Measurements from ENCODE around the gene NUAK2.
"Not testable (repeated sequence)": the region's sequence is repeated elsewhere in the genome, so short reads cannot be mapped to it uniquely, and the experiment has no call there.

Gene NUAK2

DNA sequence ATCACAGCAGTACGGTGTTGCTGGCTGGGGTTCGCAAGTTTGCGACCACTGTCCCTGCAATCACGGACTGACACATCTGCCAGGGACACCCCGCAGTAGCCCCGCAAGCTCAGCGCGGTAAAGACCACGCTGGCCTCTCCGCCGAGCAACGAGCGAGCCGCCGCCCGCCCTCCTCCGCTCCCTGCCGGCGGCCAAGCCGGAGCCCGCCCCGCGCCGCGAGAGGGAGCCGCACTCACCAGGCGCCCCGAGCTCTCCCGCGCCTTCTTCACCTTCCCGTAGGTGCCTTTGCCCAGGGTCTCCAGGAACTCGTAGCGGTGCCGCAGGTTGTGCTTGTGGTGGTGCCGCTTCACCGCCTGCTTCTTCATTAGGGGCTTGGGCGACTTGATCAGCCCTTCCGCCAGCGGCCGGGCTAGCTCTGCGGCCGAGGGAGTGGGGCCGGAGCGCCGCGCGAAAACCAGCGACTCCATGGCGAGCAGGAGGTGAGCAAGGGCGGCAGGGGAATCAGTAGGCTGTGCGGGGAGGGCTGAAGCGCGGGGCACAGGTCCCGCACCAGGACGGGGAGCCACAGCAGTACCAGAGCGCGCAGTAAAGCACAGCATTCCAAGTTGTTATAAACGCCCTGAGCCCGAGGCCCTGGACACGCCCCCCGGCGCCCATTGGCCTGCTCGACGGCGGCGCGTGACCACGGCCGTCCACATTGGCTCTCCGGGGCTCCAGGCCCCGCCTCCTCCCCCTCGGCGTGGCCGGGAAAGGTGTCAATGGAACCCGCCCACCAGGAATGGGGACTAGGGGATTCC lies at the start of gene NUAK2:
NUAK2 (minus strand) TSS at position 584 of the 797 bp plus-strand sequence; CDS start at position 467, 117 bp downstream.
- DNase-seq (ENCODE audit: low read depth) = no peak

DNA sequence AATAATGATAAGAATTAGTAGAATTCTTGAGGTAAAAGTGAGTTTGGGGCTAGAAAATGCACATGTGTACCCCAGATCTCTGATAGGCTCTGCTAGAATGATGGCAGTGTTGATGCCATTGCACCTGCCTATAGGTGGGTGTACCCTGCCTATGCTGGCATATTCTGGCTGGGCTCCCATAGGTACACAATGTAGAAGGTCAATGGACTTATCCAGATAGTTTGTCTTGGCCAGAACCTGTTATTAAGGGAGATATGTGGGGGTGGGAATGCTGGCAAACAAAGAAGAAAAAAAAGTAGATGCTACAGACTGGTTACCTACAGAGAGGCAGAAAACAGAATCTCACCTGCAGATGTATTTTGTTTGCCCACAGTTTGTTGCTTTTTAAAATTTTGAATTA lies 49.2 kb upstream of the NUAK2 start:
- no peak for DNase-seq (ENCODE audit: low read depth)

DNA sequence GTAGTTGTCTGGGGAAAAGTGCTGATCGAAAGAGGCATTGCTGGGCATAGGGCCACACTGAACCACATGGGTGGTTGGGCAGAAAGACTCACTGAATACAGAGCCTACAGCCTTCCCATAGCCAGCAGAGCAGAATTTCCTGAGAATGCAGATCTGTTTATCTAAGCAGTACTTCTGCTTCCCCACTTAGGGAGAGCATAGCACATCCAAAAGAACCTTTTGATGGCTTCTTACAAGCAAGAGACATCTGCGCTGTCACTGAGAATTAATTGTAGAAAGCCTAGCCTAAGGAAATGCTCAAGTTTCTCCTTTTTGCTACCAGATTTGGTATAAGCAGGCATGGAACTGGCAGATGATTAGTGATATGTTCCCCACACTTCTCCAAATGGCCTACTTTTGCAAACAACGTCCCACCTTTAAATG lies 48.2 kb upstream of the NUAK2 start:
- DNase-seq (ENCODE audit: low read depth) = no peak

DNA sequence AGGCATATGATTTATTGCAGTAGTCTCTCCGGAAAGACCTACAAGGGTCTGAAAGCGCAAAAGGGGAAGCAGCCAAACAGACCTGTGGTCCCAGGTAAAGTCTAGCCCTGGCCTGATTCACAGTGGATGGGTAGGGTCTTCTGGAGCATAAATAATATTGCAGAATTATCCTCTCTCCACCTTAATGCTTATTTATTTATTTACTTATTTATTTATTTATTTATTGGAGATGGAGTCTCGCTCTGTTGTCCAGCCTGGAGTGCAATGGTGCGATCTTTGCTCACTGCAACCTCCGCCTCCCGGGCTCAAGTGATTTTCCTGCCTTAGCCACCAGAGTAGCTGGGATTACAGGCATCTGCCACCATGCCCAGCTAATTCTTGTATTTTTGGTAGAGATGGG lies 46.9 kb upstream of the NUAK2 start:
- DNase-seq (ENCODE audit: low read depth) = no peak

DNA sequence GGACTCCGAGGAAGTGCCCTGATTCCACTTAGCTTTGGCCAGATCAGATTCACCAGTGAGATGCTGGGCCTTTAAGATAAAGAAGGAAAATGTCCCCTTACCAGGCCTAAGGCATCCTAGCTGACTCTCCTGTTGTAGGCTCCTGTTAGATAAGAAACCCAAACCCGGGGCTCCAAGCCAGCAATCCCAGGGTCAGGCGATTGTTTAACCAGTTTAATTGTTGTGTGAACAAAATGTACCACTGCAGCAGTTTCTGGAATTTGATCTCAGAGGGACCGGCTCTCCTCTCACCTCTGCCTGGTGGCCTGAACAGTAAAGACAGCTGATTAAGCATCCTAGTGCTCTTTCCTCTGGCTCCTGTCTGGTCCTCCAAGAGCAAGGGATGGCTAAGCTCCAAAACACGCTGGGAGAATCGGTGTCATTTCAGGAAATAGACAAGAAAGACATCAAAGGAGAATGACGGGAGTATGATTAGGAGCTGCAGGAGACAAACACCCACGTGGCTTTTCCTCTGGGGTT lies 44.5 kb upstream of the NUAK2 start:
- DNase-seq (ENCODE audit: low read depth) = no peak

DNA sequence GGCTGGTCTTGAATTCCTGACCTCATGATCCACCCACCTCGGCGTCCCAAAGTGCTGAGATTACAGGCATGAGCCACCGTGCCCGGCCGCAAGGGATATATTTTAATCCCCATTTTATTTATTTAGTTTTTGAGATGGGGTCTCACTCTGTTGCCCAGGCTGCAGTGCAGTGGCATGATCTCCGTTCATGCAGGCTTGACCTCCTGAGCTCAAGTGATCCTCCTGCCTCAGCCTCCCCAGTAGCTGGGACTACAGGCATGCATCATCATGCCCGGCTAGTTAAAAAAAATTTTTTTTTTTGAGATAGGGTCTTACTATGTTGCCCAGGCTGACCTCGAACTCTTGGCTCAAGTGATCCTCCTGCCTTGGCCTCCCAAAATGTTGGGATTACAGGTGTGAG lies 43.5 kb upstream of the NUAK2 start:
- DNase-seq (ENCODE audit: low read depth) = not testable (repeated sequence)

DNA sequence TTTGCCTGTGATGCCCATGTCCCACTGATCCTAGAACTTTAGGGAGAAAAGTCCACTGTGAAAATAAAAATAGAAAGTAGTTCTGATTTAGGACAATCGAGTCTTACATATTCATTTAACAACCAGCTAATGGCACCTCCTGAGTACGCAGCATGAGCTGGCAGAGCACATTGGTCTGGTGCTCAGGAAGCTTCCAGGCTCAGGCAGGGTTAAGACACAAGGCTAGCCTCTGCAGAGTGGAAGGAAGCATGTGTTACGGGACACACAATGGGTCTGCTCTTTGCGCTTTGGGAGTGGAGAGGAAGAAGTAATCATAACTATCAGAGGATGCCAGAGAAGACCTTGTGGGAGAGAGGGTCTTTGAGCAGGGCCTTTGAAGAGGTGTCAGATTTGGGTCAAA lies 39.3 kb upstream of the NUAK2 start:
- DNase-seq (ENCODE audit: low read depth) = no peak

DNA sequence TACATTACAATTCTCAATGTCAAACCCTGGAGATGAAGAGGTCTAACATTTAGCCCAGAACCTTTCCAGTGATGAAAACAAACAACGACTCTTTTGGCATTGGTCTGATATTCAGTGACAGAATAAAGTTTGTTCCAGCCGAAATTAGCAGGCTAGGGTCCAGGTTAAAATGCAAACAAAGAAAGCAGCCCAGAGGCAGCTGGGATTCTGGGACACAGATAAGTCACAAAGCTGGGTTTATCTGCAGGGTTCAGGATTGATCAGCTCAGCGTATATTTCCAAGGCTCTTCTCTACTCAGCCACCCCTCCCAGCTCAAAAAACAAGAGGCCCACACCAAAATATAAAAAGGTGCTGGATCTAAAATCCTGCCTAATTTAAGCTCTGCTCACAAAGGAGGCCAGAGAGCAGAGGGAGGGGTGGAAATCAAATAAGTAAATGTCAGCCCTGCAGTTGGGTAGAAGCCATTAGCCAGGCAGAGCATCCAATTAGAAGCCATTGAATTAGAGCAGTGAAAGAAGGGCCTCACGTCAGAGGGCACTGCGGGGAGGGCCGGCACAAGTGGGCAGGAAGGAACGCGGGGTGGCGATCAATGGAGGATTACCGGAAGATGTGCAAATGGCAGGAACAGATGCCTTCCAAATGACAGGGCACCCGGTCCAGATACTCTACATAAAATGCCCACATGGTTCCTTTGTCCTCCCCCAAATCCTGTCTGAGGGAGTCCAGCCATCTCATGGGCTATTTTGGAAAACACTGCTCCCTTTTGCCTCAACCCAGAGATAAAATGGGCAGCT lies 38.4 kb upstream of the NUAK2 start:
- DNase-seq (ENCODE audit: low read depth) = no peak

DNA sequence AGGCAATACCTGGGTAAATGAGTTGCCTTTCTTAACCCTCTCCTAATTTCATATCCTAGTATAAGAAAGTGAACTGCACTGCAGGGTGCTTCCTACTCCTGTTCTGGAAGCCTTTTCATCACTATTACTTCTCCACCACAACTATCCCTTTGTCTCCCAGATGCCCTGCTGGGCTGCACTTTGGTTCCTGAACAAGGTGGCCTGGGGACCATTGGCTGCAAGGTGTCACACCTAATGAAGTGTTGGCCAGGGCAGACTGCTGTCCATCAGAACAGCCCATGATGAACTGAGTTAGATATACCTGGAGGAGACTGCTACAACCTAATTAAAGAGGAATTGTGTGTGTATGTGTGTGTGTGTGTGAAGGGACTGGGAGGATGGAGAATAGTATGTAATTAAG lies 37.0 kb upstream of the NUAK2 start:
- no peak for DNase-seq (ENCODE audit: low read depth)

DNA sequence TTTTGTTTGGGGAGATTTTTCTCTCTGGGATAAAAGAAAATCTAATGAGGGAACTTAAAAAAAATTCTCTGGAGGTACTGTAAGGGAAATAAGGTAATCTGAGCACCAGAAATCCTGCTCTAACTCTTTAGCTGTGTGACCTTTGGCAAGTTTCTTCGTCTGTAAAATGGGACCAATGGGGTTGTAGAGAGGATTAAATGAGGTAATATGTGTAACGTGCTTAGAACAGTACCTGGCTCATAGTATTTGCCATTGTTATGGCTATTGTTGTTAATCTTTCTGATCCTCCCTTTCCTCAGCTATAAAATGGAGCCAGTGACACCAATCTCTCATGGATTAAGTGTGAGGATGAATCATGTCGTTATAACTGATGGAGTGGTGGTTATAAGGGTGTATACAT lies 36.0 kb upstream of the NUAK2 start:
- no peak for DNase-seq (ENCODE audit: low read depth)

DNA sequence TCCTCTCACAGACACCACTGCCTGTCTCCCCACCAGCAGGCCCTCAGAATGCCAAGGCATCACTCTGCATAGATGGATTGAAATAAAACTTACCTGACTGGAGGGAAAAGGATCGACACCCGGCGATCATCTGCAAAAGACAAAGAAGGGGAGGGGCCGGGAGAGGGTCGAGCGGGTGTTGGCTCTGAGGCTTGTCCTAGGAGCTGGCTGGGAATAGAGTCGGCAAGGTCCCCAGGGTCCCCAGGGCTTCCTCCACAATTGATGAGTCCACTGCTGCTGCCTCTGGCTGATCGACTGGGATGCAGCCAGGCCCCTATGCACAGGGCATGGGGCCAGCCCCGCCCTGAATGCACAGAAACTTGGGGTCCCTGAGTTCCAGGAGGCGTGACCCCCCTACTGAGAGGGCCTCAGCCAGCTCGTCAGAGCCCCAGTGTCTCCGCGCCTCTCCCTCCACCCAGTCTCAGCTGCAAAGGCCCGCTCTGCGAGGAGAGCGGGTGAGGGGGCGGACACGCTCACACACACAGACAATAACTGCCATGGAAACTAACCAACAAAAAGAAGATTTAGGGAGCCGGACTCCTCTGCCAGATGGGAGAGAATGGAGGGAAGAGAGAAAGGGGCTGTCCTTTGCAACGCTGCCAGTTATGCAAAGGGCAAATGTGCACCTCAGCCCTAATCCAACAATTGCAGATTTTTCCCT lies 35.0 kb upstream of the NUAK2 start, which contains the start of gene KLHDC8A:
KLHDC8A (minus strand) TSS at position 483 of the 700 bp plus-strand sequence. CDS start 13,318 bp downstream, outside the sequence.
- DNase-seq (ENCODE audit: low read depth) = no peak

DNA sequence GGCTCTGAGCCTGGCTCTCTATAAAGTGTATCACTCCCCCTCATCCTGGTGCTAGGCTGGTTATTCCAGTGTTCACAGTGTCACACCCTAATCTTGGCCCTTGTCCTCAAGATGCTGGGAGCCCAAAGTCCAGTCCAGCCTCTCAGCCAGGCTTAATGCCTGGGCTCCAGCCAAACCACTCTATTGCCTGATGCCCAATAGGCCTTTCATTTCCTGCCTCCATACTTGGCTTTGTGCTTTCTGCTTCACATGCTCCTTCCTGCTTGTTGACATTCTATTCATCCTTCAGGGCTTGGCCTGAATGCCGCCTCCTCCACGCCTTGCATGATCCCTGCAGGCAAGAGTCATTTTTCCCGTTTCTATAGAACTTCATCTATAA lies 33.5 kb upstream of the NUAK2 start:
- DNase-seq (ENCODE audit: low read depth) = no peak

DNA sequence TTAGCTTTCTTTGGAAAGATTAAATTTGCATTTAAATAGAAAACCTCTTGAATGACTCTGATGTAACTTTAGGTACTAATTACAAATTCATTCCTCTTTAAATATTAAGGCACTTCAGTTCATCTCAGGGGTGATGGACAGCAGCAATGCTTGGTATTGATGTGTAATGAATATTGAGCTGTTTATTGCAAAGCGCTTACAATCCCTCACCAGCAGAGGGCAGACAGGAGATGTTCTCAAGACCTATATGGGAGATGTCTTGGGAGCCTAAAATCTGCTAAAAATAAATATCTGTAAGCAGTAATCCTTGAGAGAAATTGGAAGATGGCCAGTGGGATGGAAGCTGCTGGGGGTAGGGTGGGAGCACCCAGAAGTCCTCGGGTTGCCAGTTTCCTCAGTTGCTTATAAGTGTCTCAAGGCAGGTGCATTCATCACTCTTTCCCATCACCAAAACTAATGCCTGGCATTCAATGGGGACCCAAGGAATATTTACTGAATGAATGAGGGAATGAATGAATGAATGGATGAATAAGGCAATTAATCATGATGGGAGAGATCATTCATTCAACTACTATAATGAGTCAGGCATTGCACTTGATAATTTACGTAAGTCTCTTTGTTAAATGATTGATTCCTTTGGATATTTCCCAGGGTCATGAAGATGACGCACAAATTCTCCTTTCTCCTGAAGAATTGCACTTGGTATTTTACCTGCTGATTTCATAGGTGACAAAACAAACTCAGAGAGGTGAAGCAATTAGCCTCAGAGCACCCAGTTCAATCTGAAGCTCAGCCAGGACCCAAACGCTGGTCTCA lies 32.9 kb upstream of the NUAK2 start:
- no peak for DNase-seq (ENCODE audit: low read depth)

DNA sequence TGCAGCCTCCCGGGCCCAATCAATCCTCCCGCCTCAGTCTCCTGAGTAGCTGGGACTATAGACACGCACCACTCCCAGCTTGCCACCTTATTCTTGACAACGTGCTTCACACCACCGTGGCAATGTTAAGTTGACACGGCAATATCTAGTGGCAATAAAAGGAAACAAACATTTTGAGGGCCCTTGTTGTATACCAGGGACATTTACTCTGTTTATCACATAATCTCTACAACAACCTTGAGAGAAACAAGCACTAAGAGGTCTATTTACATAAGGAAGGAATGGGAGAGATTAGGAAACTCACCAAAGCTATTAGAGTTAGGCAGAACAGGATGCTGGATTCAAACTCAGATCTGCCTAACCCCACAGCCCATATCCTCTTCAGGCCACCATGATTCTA lies 32.1 kb upstream of the NUAK2 start:
- no peak for DNase-seq (ENCODE audit: low read depth)

DNA sequence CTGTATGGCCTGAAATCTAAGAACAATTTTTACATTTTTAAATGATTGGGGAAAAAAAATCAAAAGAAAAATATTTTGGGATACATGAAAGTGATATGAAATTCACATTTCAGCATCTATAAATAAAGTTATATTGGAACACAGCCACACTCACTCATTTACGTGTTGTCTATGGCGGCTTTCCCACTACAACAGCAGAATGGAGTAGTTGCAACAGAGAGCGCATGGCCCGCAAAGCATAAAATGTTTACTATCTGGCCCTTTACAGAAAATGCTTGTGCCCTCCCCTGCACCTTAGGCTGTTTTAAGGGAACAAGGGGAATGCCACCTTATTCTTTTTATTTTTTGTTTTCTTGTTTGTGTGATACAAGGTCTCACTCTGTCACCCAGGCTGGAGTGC lies 31.6 kb upstream of the NUAK2 start:
- no peak for DNase-seq (ENCODE audit: low read depth)

DNA sequence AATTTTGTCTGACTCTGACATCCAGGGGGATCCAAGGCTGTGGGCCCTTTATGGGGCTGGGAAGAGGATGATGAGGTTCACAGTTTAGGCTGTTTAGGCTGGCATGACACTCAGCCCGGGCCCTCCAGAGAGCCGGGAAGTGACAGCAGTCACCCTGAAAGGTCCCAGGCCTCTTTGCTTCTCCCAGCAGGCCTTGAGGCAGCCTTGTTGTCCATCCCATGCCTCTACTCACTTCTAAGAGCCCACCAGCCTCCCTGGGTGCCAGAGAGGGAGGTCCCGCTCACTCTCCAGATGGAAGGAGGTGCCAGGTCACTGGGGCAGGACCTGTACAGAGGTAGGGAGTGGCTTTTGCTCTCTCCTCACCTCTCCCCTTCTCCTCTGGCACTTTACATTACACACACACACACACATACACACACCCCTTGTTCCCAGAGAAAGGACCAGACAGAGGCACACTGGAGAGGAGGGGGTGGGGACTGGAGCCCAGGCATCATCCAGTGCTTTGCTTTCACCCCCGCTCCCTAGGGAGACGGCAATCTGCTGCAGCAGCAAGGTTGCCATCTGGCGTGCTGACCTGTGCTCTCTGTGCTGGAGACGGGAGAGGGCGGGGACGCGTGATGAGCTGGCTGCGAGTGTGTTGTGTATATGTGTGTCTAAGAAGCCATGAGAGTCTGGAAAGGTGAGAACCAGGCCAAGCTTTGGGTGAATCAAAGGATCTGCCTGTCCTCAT lies 30.6 kb upstream of the NUAK2 start:
- DNase-seq (ENCODE audit: low read depth) = no peak

DNA sequence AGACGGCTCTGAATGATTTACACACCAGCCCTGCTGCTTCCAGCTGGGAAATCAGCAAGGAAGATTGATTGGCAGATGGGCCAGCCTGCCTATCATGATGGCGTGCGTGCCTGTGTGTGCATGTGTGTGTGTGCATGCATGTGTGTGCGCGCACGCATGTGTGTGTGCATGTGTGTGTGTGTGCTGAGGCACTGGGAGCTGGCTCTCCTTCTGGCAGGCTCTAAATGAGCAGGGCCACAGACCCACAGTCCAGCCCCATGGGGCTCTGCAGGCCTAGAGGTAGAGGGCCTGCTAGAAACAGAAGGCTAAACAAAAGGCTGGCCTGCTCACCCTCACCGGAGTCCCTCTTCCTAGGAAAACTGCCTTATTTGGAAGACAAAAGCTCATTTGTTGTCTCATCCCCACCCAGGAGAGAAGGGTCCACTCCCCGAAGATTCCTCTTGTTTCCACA lies 29.2 kb upstream of the NUAK2 start:
- no peak for DNase-seq (ENCODE audit: low read depth)

DNA sequence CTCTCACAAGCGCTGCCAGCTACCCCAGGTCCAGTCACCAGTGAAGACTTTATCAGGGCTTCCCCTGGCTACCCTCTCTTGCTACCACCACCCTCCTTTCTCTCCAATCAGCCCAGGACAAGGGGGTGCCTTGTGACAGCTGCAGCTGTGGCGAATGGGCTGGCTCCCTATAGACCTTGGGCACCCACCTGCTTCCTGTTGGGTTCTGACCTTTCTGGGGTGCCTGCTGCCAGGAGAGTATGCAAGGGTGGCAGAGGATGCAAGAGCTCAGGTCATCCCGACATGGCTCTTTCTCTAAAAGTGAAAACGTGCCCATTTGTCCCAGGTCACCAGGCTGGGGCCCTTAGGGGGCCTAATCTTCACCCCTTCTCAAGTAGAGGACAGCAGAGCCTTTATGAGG lies 28.6 kb upstream of the NUAK2 start:
- DNase-seq (ENCODE audit: low read depth) = no peak

DNA sequence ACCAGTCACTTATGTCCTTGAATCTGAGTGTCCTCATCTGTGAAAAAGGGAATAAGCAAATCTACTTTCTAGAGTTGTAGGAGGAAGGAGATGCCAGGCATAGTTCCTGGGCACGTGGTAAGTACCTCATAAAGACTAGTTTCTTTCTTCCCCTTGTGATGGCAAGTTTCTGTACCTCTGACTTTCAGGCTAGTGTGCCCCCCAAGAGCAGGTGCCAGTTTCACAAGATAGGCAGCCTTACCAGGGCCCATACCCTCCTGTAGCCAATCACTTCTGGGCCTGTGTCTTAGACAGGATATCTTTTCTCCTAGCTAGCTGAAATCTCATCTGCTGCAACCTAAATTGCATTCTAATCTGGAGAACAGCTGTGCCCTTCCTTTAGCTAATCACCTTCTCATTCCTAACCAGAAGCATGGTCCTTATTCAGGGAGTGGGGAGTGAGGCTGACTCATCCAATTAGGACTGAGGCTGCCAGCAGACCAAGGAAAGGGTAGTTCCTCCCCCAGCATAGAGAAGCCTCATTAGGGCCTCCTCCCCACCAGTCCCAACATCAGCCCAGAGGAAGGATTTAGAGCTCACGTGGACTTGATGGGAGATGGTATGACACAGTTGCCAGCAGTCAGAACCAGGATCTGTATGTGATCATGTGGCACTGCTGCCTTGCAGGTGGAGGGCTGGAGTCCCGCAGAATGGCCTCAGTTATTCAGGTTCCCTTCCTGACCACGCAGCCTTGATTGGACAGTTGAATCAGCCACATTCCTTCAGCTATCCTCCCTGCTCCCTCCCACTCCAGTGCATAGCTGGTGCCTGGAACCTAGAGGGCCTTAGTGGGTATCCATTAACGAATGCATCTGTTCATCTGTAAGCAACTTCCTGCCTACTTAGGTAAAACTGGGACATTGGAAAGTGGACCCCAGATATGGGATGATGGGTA lies 27.3 kb upstream of the NUAK2 start:
- no peak for DNase-seq (ENCODE audit: low read depth)
